Activated CD4-positive, alpha-beta T cell treated with anti-CD3 and anti-CD28 coated beads, Interleukin-2, amount 10 ng/mL, durations not matched to agents 7 days and 5 days (primary cell): ENCODE measurements around the gene NAGK. TPM values are rescaled to one million over a fixed set of nuclear protein-coding genes. Genes with fewer than 3 reads are reported as not detected.
A peak's percentile ranks its signal among the peaks of the same experiment; 100 is the strongest.

Experiments
- CTCF ChIA-PET: fragments of 350-600 bp; sonication (Branson Sonifier 250); formaldehyde crosslinking; loops from one replicate; lab custom pipeline; 2021; ENCODE audit warnings: antibody characterized with exemption; lab: Charles Lee
- POLR2A ChIA-PET: fragments of 350-600 bp; sonication (Branson Sonifier 250); formaldehyde crosslinking; loops from one replicate; lab custom pipeline; 2021; ENCODE audit warnings: antibody characterized with exemption; lab: Charles Lee
- DNase-seq: peaks from one replicate; pipeline ENCODE4 v3.0.0-alpha.2; 2020
- H3K27ac Mint-ChIP-seq: one replicate; pipeline ENCODE4 v1.8.0; 2021; ENCODE audit warnings: mild to moderate bottlenecking, moderate library complexity, mixed read lengths
- H3K27me3 Mint-ChIP-seq: one replicate; pipeline ENCODE4 v1.8.0; 2021; ENCODE audit warnings: mixed read lengths
- H3K36me3 Mint-ChIP-seq: one replicate; pipeline ENCODE4 v1.8.0; 2021; ENCODE audit warnings: low read depth, mixed read lengths
- H3K4me1 Mint-ChIP-seq: one replicate; pipeline ENCODE4 v1.8.0; 2021; ENCODE audit warnings: mixed read lengths
- H3K4me3 Mint-ChIP-seq: one replicate; pipeline ENCODE4 v1.8.0; 2021; ENCODE audit warnings: mild to moderate bottlenecking, moderate library complexity, mixed read lengths
- H3K9me3 Mint-ChIP-seq: one replicate; pipeline ENCODE4 v1.8.0; 2021; ENCODE audit warnings: mixed read lengths
- total RNA-seq, 2 experiments: library from RNA; stranded (reverse); gene quantifications; one replicate each; pipeline ENCODE4 v1.2.3, GENCODE V29; 2021

Gene NAGK
- total RNA-seq, 2 experiments from 2014 or later, result 81.1 to 83.6 TPM

DNA sequence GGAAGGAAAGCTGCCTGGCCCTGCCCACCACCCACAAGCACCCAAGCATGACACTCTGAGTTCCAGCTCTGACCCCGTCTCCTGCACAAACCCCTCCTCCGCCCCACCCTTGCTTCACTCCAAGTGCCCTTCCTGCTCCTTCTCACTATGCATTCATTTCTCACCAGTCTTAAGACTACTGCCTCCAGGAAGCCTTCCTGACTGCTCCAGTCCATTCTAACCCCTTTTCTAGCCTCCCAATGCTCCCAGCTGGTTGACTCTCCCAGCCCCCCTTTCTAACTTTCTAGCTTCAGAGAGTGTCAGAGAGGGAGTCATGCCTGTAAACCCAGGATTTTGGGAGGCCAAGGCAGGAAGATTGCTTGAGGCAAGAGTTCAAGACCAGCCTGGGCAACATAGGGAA, 8.2 kb upstream of the NAGK start:
- Mint-ChIP-seq H3K9me3 (no peaks in the 10 kb centered on the region), H3K4me1 (peaks cover 1% of the 10 kb centered on the region), H3K4me3 (no peak overlapping the region), H3K27ac (no peak overlapping the region), H3K36me3 (no peaks in the 10 kb centered on the region), H3K27me3 (peaks cover 14% of the 10 kb centered on the region)
- no peak for DNase-seq
- ChIA-PET POLR2A (no interaction called here), CTCF (interaction anchor here (1.1 kb wide), 2 partner anchors 13 to 15 kb away, joined by 3 read pairs; no protein-coding TSS in a partner anchor)

DNA sequence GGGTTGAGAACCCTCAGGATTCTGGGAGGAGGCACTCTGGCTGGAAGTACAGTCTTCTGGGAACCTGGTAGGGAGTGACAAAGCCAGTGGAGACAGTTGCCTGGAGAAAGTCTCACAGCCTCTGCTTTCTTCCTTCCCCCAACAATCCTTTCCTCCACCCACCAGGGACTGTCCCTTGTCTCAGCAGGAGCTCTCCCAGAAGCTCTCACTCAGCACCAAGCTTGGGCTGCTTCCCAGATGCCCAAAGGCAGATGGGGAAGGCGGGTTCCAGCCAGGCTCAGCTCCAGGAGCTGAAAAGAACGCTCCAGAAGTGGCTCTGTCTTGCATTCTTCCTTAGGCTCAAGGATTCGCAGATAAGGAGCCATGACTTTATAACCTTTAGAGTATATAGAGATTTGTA, 7.6 kb upstream of the NAGK start:
- POLR2A ChIA-PET, result no interaction called here
- Mint-ChIP-seq H3K36me3 (no peaks in the 10 kb centered on the region), H3K4me3 (no peak overlapping the region), H3K27me3 (peaks cover 14% of the 10 kb centered on the region), H3K9me3 (no peaks in the 10 kb centered on the region), H3K27ac (no peak overlapping the region), H3K4me1 (peaks cover 1% of the 10 kb centered on the region)
- DNase-seq, result no peak
- CTCF ChIA-PET, result no interaction called here

DNA sequence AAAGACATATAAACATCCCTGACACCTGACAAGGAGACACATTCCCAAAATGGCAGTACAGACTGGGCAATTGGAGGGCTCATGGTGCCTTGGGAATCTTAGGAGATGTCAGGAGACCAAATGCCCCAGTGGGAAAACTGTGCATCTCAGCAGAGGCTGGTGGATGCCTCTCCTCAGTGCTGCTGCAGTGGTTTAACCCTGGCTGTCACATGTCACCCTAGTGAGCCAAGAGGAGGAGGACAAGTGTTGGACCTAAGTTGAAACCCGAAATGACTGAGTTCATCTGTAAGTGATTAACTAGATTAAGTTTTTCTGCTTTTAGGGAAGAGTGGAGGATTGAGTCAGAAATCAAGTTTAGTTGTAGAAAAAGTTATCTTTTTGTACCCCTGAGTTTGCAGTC, 5.2 kb upstream of the NAGK start:
- Mint-ChIP-seq H3K36me3 (no peaks in the 10 kb centered on the region), H3K27ac (no peak overlapping the region), H3K4me1 (peaks cover 9% of the 10 kb centered on the region), H3K27me3 (peaks cover 14% of the 10 kb centered on the region), H3K9me3 (no peaks in the 10 kb centered on the region), H3K4me3 (no peak overlapping the region)
- ChIA-PET CTCF (no interaction called here), POLR2A (no interaction called here)
- no peak for DNase-seq

DNA sequence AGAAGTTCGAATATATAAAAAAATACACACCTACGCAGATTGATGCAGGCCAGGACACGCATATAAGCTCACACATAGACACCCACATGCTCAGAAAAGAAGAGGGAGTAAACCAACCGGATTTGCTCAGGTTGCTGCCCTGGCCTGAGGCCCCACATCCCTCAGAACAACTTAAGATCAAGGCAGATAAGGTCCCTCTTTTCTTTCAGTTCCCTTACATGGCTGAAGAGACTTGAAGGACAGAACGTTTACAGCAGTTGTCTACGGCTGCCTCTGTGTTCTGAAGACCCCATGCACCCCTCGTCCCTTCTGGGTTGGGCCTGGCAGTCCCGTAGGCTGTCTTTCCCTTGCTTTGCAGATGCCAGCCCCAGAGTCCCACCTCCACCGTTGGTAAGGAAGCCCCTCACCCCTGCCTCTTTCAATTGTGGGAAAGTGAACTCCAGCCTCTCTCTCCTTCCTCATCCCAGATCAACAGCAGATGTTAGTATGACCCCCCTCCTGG, 4.3 kb upstream of the NAGK start:
- CTCF ChIA-PET, result no interaction called here
- Mint-ChIP-seq H3K9me3 (no peaks in the 10 kb centered on the region), H3K36me3 (no peaks in the 10 kb centered on the region), H3K27me3 (peaks cover 14% of the 10 kb centered on the region), H3K4me3 (no peak overlapping the region), H3K4me1 (peaks cover 11% of the 10 kb centered on the region), H3K27ac (no peak overlapping the region)
- POLR2A ChIA-PET, result no interaction called here
- DNase-seq, result no peak

DNA sequence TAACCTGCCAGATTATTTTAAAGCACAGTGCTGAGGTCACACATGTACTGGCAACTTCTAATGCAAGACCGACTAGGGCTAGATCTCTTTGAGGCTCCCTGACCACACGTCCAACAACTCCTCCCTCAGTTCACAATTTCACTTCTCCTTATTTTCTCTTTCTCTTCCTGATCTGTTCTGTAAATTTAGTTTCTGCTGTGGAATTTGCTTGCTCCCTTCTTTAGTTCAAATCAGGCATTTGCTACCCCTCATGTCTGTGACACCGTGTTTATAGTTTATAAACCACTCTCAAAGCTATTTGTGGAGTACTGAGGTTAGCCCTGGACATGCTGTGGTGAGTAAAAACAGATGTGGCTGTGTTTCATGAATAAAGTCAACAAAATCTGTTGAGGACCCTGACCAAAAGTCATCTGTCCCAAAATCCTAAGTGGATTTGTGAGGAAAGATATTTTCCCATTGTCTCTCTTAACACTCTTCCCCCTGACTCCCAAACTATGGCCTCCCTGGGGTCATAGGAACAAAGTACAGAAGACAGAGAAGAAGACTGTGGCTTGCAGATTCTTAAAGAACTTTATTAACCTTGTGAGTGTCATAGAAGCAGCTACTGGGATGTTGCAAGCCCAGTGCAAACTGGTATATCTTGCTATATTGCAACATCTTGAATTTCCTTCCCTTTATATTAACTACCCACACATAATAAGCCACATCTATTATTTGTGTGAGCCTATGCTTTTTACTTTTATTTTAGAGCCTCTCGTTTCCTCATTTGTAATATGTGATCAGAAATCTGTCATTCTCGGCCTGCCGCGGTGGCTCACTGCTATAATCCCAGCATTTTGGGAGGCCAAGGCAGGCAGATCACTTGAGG, 3.5 kb upstream of the NAGK start:
- H3K27ac Mint-ChIP-seq, result no peak overlapping the region
- peaks cover 14% of the 10 kb centered on the region for H3K27me3 Mint-ChIP-seq
- no peak for DNase-seq
- H3K36me3 Mint-ChIP-seq, result peaks cover 5% of the 10 kb centered on the region
- CTCF ChIA-PET, result no interaction called here
- POLR2A ChIA-PET, result no interaction called here
- H3K4me1 Mint-ChIP-seq, result peaks cover 20% of the 10 kb centered on the region
- no peak overlapping the region for H3K4me3 Mint-ChIP-seq
- H3K9me3 Mint-ChIP-seq, result no peaks in the 10 kb centered on the region

DNA sequence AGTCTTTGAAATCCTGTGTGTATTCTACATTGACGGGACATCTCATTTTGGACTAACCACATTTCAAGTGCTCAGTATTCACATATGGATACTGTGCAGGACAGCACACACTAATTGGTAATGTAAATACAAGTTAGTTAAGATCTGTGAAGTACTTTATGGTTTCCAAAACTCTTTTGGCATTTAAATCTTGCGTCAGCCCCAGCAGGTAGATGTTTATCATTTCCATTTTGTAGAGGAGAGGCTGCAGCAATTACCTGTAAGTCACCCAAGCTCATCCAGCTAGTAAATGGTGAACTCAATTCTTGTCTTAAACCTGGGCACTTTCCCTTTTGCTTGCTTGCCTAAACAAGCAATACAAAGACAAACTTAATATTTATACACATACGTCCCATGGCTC, 1.6 kb upstream of the NAGK start:
- peaks cover 14% of the 10 kb centered on the region for H3K36me3 Mint-ChIP-seq
- CTCF ChIA-PET, result no interaction called here

DNA sequence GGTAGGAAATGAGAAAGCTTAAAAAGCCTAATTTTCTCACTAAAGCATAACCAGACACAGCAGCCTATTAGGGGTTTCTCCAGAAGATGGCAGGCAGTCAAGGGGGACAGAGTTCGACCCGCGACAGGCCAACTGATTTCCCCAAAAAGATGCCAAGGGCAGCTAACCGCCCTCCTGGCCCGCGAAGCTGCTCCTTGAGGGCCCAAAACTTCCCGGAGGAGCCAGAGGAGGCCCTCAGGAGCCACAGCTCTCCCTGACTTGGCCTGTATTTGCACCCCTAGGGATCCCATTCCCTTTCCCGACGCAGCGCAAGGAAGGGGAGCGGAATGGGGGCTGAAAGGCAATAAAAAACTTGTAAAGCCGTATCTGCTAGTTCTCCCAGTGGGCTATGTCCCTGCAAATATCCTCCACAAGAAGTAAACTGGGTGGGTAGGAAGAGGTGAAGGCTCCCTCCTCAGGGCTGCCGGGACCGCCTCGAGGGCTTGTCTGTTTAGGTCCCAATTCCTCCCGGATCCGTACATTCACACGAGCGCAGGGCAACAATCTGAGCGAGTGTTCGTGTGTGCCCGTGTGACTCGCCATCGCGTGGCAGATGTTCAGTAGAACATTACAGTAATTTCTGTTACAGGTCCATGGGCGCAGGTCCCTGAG, 756 bp upstream of the NAGK start:
- Mint-ChIP-seq H3K4me3 (peak overlapping the region; percentile 88), H3K36me3 (peaks cover 18% of the 10 kb centered on the region), H3K4me1 (peaks cover 47% of the 10 kb centered on the region), H3K9me3 (no peaks in the 10 kb centered on the region), H3K27me3 (peaks cover 4% of the 10 kb centered on the region), H3K27ac (peak overlapping the region; percentile 95)
- ChIA-PET POLR2A (interaction anchor here (1.0 to 1.5 kb wide), 2 partner anchors 63 to 70 kb away, joined by 3 to 6 read pairs; partner anchors contain the start of gene MPHOSPH10), CTCF (interaction anchor here (1.2 to 1.4 kb wide), 3 partner anchors 78 to 84 kb away, joined by 3 to 5 read pairs (median 3); no protein-coding TSS in a partner anchor)
- no peak for DNase-seq

More for the DNA sequence above, 1.6 kb upstream of the NAGK start:
- Mint-ChIP-seq H3K27me3 (peaks cover 5% of the 10 kb centered on the region), H3K4me1 (peaks cover 38% of the 10 kb centered on the region), H3K27ac (peak overlapping the region; percentile 41), H3K4me3 (peak overlapping the region; percentile 42), H3K9me3 (no peaks in the 10 kb centered on the region)
- POLR2A ChIA-PET, result interaction anchor here (0.6 kb wide), 1 partner anchor 160 kb away, joined by 8 read pairs; the partner anchor contains the start of gene PAIP2B
- no peak for DNase-seq

DNA sequence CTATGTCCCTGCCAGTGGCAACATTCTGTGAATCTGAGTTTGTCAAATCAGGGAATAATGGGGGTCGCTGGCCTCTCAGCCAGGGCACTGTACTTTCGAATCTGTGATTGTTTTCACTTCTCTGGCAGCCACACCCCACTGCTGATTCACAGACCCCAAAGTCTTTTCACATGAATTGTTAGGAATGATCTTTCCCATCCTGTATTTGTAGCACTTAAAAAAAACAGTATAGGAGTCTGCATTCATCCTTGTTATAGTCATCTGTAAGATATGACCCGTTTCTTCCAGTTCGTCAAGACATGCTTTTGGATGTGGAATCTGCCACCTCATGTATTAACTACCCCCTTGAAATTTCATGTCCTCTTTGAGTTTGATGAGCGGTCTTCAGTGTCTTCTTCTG, 928 bp downstream of the NAGK start:
- CTCF ChIA-PET, result interaction anchor here (0.6 to 1.4 kb wide), 3 partner anchors 9 to 108 kb away, joined by 3 to 5 read pairs (median 4); no protein-coding TSS in a partner anchor
- H3K36me3 Mint-ChIP-seq, result peaks cover 32% of the 10 kb centered on the region
- no peak for DNase-seq
- H3K27ac Mint-ChIP-seq, result peak overlapping the region; percentile 95
- H3K9me3 Mint-ChIP-seq, result no peaks in the 10 kb centered on the region
- peak overlapping the region; percentile 88 for H3K4me3 Mint-ChIP-seq
- POLR2A ChIA-PET, result interaction anchor here (1.5 kb wide), 1 partner anchor 61 kb away, joined by 6 read pairs; the partner anchor contains the start of gene MPHOSPH10
- no peaks in the 10 kb centered on the region for H3K27me3 Mint-ChIP-seq
- peaks cover 60% of the 10 kb centered on the region for H3K4me1 Mint-ChIP-seq

DNA sequence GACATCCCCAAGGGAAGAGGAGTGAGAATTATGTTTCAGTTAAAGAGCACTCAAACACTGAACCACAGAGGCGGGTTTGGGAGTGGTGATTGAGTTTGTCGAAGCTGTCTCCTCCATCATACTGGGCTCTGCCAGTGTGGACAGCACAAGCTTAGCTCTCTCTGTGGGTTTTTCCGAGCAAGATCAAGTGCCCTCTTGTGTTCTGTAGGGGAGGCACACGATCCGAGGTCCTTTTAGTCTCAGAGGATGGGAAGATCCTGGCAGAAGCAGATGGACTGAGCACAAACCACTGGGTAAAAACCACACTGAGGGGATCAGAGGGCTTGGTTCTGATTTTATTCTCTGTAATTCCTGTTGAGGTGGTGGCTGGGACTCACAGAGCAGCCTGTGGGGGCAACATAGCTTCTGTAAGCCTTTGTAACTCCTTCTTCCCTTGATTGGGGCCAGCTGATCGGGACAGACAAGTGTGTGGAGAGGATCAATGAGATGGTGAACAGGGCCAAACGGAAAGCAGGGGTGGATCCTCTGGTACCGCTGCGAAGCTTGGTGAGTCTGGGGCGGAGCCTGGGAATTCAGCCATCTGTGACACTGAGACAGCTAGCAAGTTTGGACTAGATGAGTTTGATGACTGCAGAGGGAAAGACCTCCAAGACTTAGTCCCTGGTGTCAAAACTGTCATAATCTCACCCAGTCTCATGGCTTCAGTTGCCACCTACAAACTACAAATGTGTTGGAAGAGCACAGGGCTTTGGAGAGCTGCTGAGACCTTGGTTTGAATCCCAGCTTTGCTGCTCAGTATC, 2.0 kb downstream of the NAGK start:
- Mint-ChIP-seq H3K27me3 (no peaks in the 10 kb centered on the region), H3K4me1 (peaks cover 58% of the 10 kb centered on the region), H3K9me3 (no peaks in the 10 kb centered on the region), H3K27ac (no peak overlapping the region), H3K36me3 (peaks cover 36% of the 10 kb centered on the region), H3K4me3 (peak overlapping the region; percentile 24)
- DNase-seq, result no peak
- ChIA-PET POLR2A (no interaction called here), CTCF (interaction anchor here (1.0 to 1.3 kb wide), 3 partner anchors 8 to 14 kb away, joined by 3 to 4 read pairs (median 4); no protein-coding TSS in a partner anchor)

DNA sequence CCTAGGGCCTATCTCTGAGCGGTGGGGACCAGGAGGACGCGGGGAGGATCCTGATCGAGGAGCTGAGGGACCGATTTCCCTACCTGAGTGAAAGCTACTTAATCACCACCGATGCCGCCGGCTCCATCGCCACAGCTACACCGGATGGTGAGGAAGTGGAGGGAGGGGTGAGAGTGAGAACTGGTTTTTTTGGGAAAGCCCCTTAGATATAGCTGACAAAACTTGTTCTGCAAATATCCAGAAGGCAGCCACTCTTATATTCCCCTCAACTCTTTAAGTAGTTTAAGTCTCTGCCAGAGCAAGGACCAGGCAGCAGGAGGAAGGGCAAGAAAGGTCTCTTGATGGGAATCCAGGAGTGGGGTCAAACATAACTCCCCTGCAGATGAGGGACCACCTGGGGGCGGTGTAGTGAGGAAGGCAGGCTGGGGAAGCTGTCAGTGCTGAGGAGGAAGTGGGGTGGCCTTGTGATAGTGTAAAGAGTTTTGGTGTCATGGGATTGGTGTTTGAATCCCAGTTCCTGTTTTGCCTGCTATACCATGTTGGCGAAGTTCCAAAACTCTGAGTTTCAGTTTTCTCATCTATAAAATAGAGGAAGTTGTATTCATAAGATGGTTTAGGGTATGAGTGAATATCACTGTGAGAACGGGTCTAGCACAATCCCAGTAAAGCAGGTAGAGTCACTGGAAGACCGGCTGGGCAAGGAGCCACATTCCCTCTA, 3.4 kb downstream of the NAGK start:
- Mint-ChIP-seq H3K27me3 (no peaks in the 10 kb centered on the region), H3K27ac (peak overlapping the region; percentile 87), H3K4me1 (peaks cover 56% of the 10 kb centered on the region), H3K36me3 (peaks cover 37% of the 10 kb centered on the region), H3K4me3 (peak overlapping the region; percentile 55), H3K9me3 (no peaks in the 10 kb centered on the region)
- ChIA-PET CTCF (interaction anchor here (0.6 to 1.5 kb wide), 7 partner anchors 8 to 261 kb away, joined by 3 to 5 read pairs (median 3); no protein-coding TSS in a partner anchor), POLR2A (interaction anchor here (1.0 kb wide), 1 partner anchor 9 kb away, joined by 3 read pairs; no protein-coding TSS in a partner anchor)
- peak; percentile 46 for DNase-seq

DNA sequence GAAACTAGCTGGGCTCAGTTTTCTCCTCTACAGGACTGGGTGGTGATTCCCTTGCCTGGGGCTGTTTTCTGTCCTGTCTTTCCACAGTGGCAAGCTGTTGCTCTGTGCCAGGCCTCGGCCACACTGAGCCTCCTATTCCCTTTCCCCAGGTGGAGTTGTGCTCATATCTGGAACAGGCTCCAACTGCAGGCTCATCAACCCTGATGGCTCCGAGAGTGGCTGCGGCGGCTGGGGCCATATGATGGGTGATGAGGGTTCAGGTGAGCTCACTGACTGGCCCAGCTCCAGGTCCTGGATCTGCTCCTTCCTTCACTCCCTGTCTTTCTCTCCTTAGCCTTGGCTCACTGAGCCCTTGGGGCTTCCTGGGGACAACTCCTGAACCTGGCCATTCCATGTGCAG, 4.0 kb downstream of the NAGK start:
- Mint-ChIP-seq H3K27ac (peak overlapping the region; percentile 87), H3K36me3 (peaks cover 40% of the 10 kb centered on the region), H3K27me3 (no peaks in the 10 kb centered on the region), H3K9me3 (no peaks in the 10 kb centered on the region), H3K4me3 (no peak overlapping the region), H3K4me1 (peaks cover 50% of the 10 kb centered on the region)
- ChIA-PET POLR2A (no interaction called here), CTCF (interaction anchor here (1.2 to 1.5 kb wide), 4 partner anchors 13 to 260 kb away, joined by 3 to 4 read pairs (median 3); no protein-coding TSS in a partner anchor)
- no peak for DNase-seq
